Muscle layer of colon (tissue), 2 donors: ENCODE results near the gene DDIAS.

ENCODE experiments used
- H3K27ac ChIP-seq: one replicate; pipeline ENCODE4 v1.7.0; 2013; ENCODE audit warnings: low read depth, mild to moderate bottlenecking, low read length, moderate library complexity
- H3K27me3 ChIP-seq, 2 donors: one replicate each; pipeline ENCODE4 v1.7.0; 2013; ENCODE audit warnings: low read length in 2 of 2, mild to moderate bottlenecking in 2 of 2; ENCODE audit not compliant: insufficient read depth in 2 of 2, control insufficient read depth in 1 of 2
- H3K36me3 ChIP-seq: one replicate; pipeline ENCODE4 v1.7.0; 2013; ENCODE audit warnings: mild to moderate bottlenecking, low read length; ENCODE audit not compliant: insufficient read depth
- H3K4me1 ChIP-seq: one replicate; pipeline ENCODE4 v1.7.0; 2013; ENCODE audit warnings: mild to moderate bottlenecking, low read length; ENCODE audit not compliant: insufficient read depth
- H3K4me3 ChIP-seq, 2 donors: one replicate each; pipeline ENCODE4 v1.7.0; 2013; ENCODE audit warnings: low read length in 2 of 2, low read depth in 1 of 2, mild to moderate bottlenecking in 1 of 2, moderate library complexity in 1 of 2
- H3K9ac ChIP-seq: one replicate; pipeline ENCODE4 v1.7.0; 2013; ENCODE audit warnings: low read length
- H3K9me3 ChIP-seq: one replicate; pipeline ENCODE4 v1.7.0; 2013; ENCODE audit warnings: mild to moderate bottlenecking, low read length
- donor health status: abdominal sarcoma.
- donor health status: Adenocarcinoma of cecum.

Gene DDIAS

GRCh38 chr11:82895437-82896091, 6.0 kb upstream of the DDIAS start:
- Histone ChIP-seq H3K4me1 (peaks cover 15% of the 10 kb centered on the region), H3K9ac (no peak overlapping the region), H3K9me3 (no peaks in the 10 kb centered on the region), H3K36me3 (no peaks in the 10 kb centered on the region), H3K27me3 (no peaks in the 10 kb centered on the region), H3K4me3 (no peak overlapping the region), H3K27ac (no peak overlapping the region)

- no peak overlapping the region for H3K4me3 ChIP-seq
- no peaks in the 10 kb centered on the region for H3K36me3 ChIP-seq
- no peak overlapping the region for H3K27ac ChIP-seq
- no peaks in the 10 kb centered on the region for H3K9me3 ChIP-seq
- H3K4me1 ChIP-seq = peaks cover 15% of the 10 kb centered on the region
- no peak overlapping the region for H3K9ac ChIP-seq
- no peaks in the 10 kb centered on the region for H3K27me3 ChIP-seq
Observed at GRCh38 chr11:82896183-82896582, 5.4 kb upstream of the DDIAS start.

- Histone ChIP-seq H3K9ac (no peak overlapping the region), H3K36me3 (no peaks in the 10 kb centered on the region), H3K4me3 (no peak overlapping the region), H3K27me3 (no peaks in the 10 kb centered on the region), H3K9me3 (no peaks in the 10 kb centered on the region), H3K4me1 (peaks cover 22% of the 10 kb centered on the region), H3K27ac (no peak overlapping the region)
Observed at GRCh38 chr11:82898241-82898640, 3.3 kb upstream of the DDIAS start.

GRCh38 chr11:82899186-82899820, 2.2 kb upstream of the DDIAS start:
- H3K4me3 ChIP-seq = peak overlapping the region; percentile 47 to 99
- H3K9ac ChIP-seq = peak overlapping the region; percentile 87
- H3K36me3 ChIP-seq = no peaks in the 10 kb centered on the region
- no peaks in the 10 kb centered on the region for H3K27me3 ChIP-seq
- H3K4me1 ChIP-seq = peaks cover 22% of the 10 kb centered on the region
- H3K27ac ChIP-seq = peak overlapping the region; percentile 66
- H3K9me3 ChIP-seq = no peaks in the 10 kb centered on the region

- H3K27me3 ChIP-seq = no peaks in the 10 kb centered on the region
- peak overlapping the region; percentile 47 to 99 for H3K4me3 ChIP-seq
- H3K9ac ChIP-seq = peak overlapping the region; percentile 87
- H3K9me3 ChIP-seq = no peaks in the 10 kb centered on the region
- peaks cover 22% of the 10 kb centered on the region for H3K4me1 ChIP-seq
- H3K27ac ChIP-seq = peak overlapping the region; percentile 66
- H3K36me3 ChIP-seq = no peaks in the 10 kb centered on the region
Observed at GRCh38 chr11:82899957-82900276, 1.6 kb upstream of the DDIAS start.

GRCh38 chr11:82900277-82901164, 1.0 kb upstream of the DDIAS start, which contains the start of gene PRCP:
Gene PRCP (minus strand): TSS chr11:82900430. CDS start chr11:82900402, 28 bp downstream.
- H3K4me3 ChIP-seq = peak within 1 kb of the TSS; percentile 47 to 99
- peaks cover 22% of the 10 kb centered on the region for H3K4me1 ChIP-seq
- peak within 1 kb of the TSS; percentile 87 for H3K9ac ChIP-seq
- H3K36me3 ChIP-seq = no peaks in the 10 kb centered on the region
- H3K27ac ChIP-seq = peak within 1 kb of the TSS; percentile 66
- H3K27me3 ChIP-seq = no peaks in the 10 kb centered on the region
- no peaks in the 10 kb centered on the region for H3K9me3 ChIP-seq

GRCh38 chr11:82901922-82902485, 468 bp downstream of the DDIAS start:
- no peak overlapping the region for H3K9ac ChIP-seq
- H3K27me3 ChIP-seq = no peaks in the 10 kb centered on the region
- H3K4me1 ChIP-seq = peaks cover 18% of the 10 kb centered on the region
- no peak overlapping the region for H3K27ac ChIP-seq
- H3K36me3 ChIP-seq = no peaks in the 10 kb centered on the region
- peak overlapping the region in 1 of 2 donors; percentile 99 for H3K4me3 ChIP-seq
- no peaks in the 10 kb centered on the region for H3K9me3 ChIP-seq

GRCh38 chr11:82902880-82903279, 1.3 kb downstream of the DDIAS start:
- H3K4me1 ChIP-seq = peaks cover 18% of the 10 kb centered on the region
- no peaks in the 10 kb centered on the region for H3K27me3 ChIP-seq
- H3K9ac ChIP-seq = no peak overlapping the region
- no peaks in the 10 kb centered on the region for H3K9me3 ChIP-seq
- H3K4me3 ChIP-seq = no peak overlapping the region
- no peaks in the 10 kb centered on the region for H3K36me3 ChIP-seq
- H3K27ac ChIP-seq = no peak overlapping the region

- Histone ChIP-seq H3K9me3 (no peaks in the 10 kb centered on the region), H3K27ac (no peak overlapping the region), H3K4me1 (peaks cover 12% of the 10 kb centered on the region), H3K36me3 (no peaks in the 10 kb centered on the region), H3K9ac (no peak overlapping the region), H3K27me3 (no peaks in the 10 kb centered on the region), H3K4me3 (no peak overlapping the region)
Observed at GRCh38 chr11:82903843-82904586, 2.5 kb downstream of the DDIAS start.

- H3K9ac ChIP-seq = no peak overlapping the region
- H3K9me3 ChIP-seq = no peaks in the 10 kb centered on the region
- no peak overlapping the region for H3K27ac ChIP-seq
- no peak overlapping the region for H3K4me3 ChIP-seq
- no peaks in the 10 kb centered on the region for H3K36me3 ChIP-seq
- H3K4me1 ChIP-seq = peaks cover 6% of the 10 kb centered on the region
- H3K27me3 ChIP-seq = no peaks in the 10 kb centered on the region
Observed at GRCh38 chr11:82906236-82906635, 4.7 kb downstream of the DDIAS start.

- H3K27me3 ChIP-seq = no peaks in the 10 kb centered on the region
- H3K27ac ChIP-seq = no peak overlapping the region
- H3K4me1 ChIP-seq = peaks cover 3% of the 10 kb centered on the region
- no peak overlapping the region for H3K9ac ChIP-seq
- H3K9me3 ChIP-seq = no peaks in the 10 kb centered on the region
- H3K36me3 ChIP-seq = no peaks in the 10 kb centered on the region
- no peak overlapping the region for H3K4me3 ChIP-seq
Observed at GRCh38 chr11:82906931-82907330, 5.4 kb downstream of the DDIAS start.
